H1 (cell line): ENCODE measurements around the gene SLC35D2. TPM values are rescaled to one million over a fixed set of nuclear protein-coding genes. Genes with fewer than 3 reads are reported as not detected.
A peak's percentile ranks its signal among the peaks of the same experiment; 100 is the strongest.

ENCODE experiments used
- CTCF ChIA-PET: fragments of 300-600 bp; sonication (Branson Sonifier 250); formaldehyde crosslinking; loops from one replicate; lab custom pipeline; 2021; ENCODE audit not compliant: partially characterized antibody; lab: Charles Lee
- POLR2A ChIA-PET: fragments of 300-600 bp; sonication (Branson Sonifier 250); formaldehyde crosslinking; loops from one replicate; lab custom pipeline; 2021; ENCODE audit warnings: inconsistent platforms; ENCODE audit not compliant: partially characterized antibody; lab: Charles Lee
- DNase-seq, 2 experiments: peaks; one replicate each; pipeline versions ENCODE4 v3.0.0 to v3.0.0-alpha.2; 2010 to 2022; ENCODE audit warnings: low spot score in 2 of 2, low read depth in 1 of 2, mixed read lengths in 1 of 2
- FAIRE-seq: peaks from 2 replicates; lab custom pipeline; 2011; peaks lifted over from hg19 to GRCh38; lab: Jason Lieb, UNC
- H2AFZ ChIP-seq: 2 replicates; pipeline ENCODE4 v1.8.1; 2012; ENCODE audit warnings: low read length, inconsistent platforms
- H2AK5ac ChIP-seq: 2 replicates; pipeline ENCODE4 v1.6.1; 2013; ENCODE audit warnings: low read depth, low read length
- H2BK120ac ChIP-seq: replicated peaks from 2 replicates; pipeline ENCODE3; 2013; ENCODE audit warnings: low read depth, low read length, inconsistent platforms
- H2BK12ac ChIP-seq: 2 replicates; pipeline ENCODE4 v1.6.1; 2013; ENCODE audit warnings: low read depth, low read length
- H2BK15ac ChIP-seq: 2 replicates; pipeline ENCODE4 v1.6.1; 2013; ENCODE audit warnings: low read length
- H2BK20ac ChIP-seq: 2 replicates; pipeline ENCODE4 v1.6.1; 2013; ENCODE audit warnings: low read length
- H2BK5ac ChIP-seq: 2 replicates; pipeline ENCODE4 v1.6.1; 2013; ENCODE audit warnings: low read depth, low read length
- H3K14ac ChIP-seq: 2 replicates; pipeline ENCODE4 v1.6.1; 2013; ENCODE audit warnings: inconsistent platforms; ENCODE audit not compliant: insufficient read length
- H3K18ac ChIP-seq: 2 replicates; pipeline ENCODE4 v1.6.1; 2013; ENCODE audit warnings: low read length; ENCODE audit errors: extremely low read depth
- H3K23ac ChIP-seq: 2 replicates; pipeline ENCODE4 v1.6.1; 2013; ENCODE audit warnings: inconsistent platforms; ENCODE audit not compliant: insufficient read length
- H3K23me2 ChIP-seq: 2 replicates; pipeline ENCODE4 v1.6.1; 2013; ENCODE audit warnings: low read depth, low read length
- H3K27ac ChIP-seq: 2 replicates; pipeline ENCODE4 v1.6.1; 2011; ENCODE audit warnings: low read depth, low read length, inconsistent platforms
- H3K27me3 ChIP-seq, 4 experiments: replicated peaks in 1 of 4; 1 replicate in 1 of 4; 2 replicates in 3 of 4; pipeline versions ENCODE4 v1.6.1 to v1.8.1; 2011 to 2013; ENCODE audit warnings: low read length in 3 of 4, mild to moderate bottlenecking in 3 of 4, inconsistent platforms in 2 of 4, mixed read lengths in 2 of 4, moderate library complexity in 1 of 4; ENCODE audit not compliant: control insufficient read depth in 3 of 4, insufficient read depth in 3 of 4; ENCODE audit errors: extremely low read depth in 1 of 4
- H3K36me3 ChIP-seq, 4 experiments: 2 replicates each; pipeline versions ENCODE4 v1.6.1 to v1.8.1; 2011 to 2013; ENCODE audit warnings: mild to moderate bottlenecking in 4 of 4, low read length in 3 of 4, moderate library complexity in 2 of 4, control low read depth in 1 of 4, inconsistent platforms in 1 of 4; ENCODE audit not compliant: insufficient read depth in 4 of 4, control insufficient read depth in 2 of 4
- H3K4ac ChIP-seq: replicated peaks from 2 replicates; pipeline ENCODE3; 2013; ENCODE audit warnings: low read length, low read depth, mixed read lengths, inconsistent platforms; ENCODE audit not compliant: insufficient read length
- H3K4me1 ChIP-seq, 4 experiments: replicated peaks in 1 of 4; 1 replicate in 1 of 4; 2 replicates in 3 of 4; pipeline versions ENCODE4 v1.6.1 to v1.8.1; 2011 to 2013; ENCODE audit warnings: low read length in 3 of 4, inconsistent platforms in 2 of 4, mixed read lengths in 1 of 4; ENCODE audit not compliant: insufficient read depth in 4 of 4, control insufficient read depth in 3 of 4
- H3K4me2 ChIP-seq, 2 experiments: 2 replicates each; pipeline versions ENCODE4 v1.6.1 to v1.8.1; 2011 to 2013; ENCODE audit warnings: low read depth in 2 of 2, low read length in 2 of 2, control low read depth in 1 of 2, inconsistent platforms in 1 of 2, mild to moderate bottlenecking in 1 of 2; ENCODE audit not compliant: insufficient read depth in 1 of 2
- H3K4me3 ChIP-seq, 4 experiments: fragments of 200-600, 300-600 bp in 1 of 4; sonication (generic), shearing (Covaris generic), sonication (Bioruptor Twin) in 1 of 4; 2 replicates each; pipeline versions ENCODE4 v1.5.1 to v1.8.1; 2011 to 2016; ENCODE audit warnings: low read length in 4 of 4, low read depth in 3 of 4, control low read depth in 2 of 4, inconsistent platforms in 2 of 4, mild to moderate bottlenecking in 2 of 4, mixed read lengths in 1 of 4, moderate library complexity in 1 of 4; ENCODE audit not compliant: insufficient read depth in 2 of 4; ENCODE audit errors: extremely low read depth in 1 of 4
- H3K56ac ChIP-seq: replicated peaks from 2 replicates; pipeline ENCODE3; 2013; ENCODE audit warnings: low read depth, mild to moderate bottlenecking, mixed read lengths, low read length, inconsistent platforms; ENCODE audit not compliant: insufficient read length
- H3K79me1 ChIP-seq: 2 replicates; pipeline ENCODE4 v1.6.1; 2013; ENCODE audit warnings: low read depth, low read length, control low read depth
- H3K79me2 ChIP-seq, 2 experiments: 2 replicates each; pipeline versions ENCODE4 v1.6.1 to v1.8.1; 2012 to 2013; ENCODE audit warnings: low read length in 2 of 2, mild to moderate bottlenecking in 2 of 2, inconsistent platforms in 1 of 2; ENCODE audit not compliant: insufficient read depth in 2 of 2, control insufficient read depth in 1 of 2
- H3K9ac ChIP-seq, 4 experiments: replicated peaks in 1 of 4; 1 replicate in 1 of 4; 2 replicates in 3 of 4; pipeline versions ENCODE4 v1.6.1 to v1.8.1; 2011 to 2013; ENCODE audit warnings: low read depth in 3 of 4, low read length in 3 of 4, control low read depth in 2 of 4, mild to moderate bottlenecking in 2 of 4, moderate library complexity in 2 of 4, inconsistent platforms in 1 of 4; ENCODE audit errors: extremely low read depth in 1 of 4
- H3K9me3 ChIP-seq, 2 experiments: 2 replicates each; pipeline versions ENCODE4 v1.6.1 to v1.8.1; 2012 to 2013; ENCODE audit warnings: mild to moderate bottlenecking in 2 of 2, moderate library complexity in 2 of 2, control low read depth in 1 of 2, inconsistent platforms in 1 of 2, low read depth in 1 of 2, low read length in 1 of 2, mixed read lengths in 1 of 2; ENCODE audit not compliant: insufficient read depth in 2 of 2
- H4K20me1 ChIP-seq, 2 experiments: replicated peaks in 1 of 2; 2 replicates each; pipeline versions ENCODE3 to v1.8.1; 2011 to 2013; ENCODE audit warnings: inconsistent platforms in 2 of 2, low read length in 2 of 2, mild to moderate bottlenecking in 1 of 2; ENCODE audit not compliant: insufficient read depth in 2 of 2, control insufficient read depth in 1 of 2
- H4K5ac ChIP-seq: 2 replicates; pipeline ENCODE4 v1.6.1; 2013; ENCODE audit warnings: low read length, low read depth, mixed read lengths, inconsistent platforms; ENCODE audit not compliant: insufficient read length
- H4K8ac ChIP-seq: 2 replicates; pipeline ENCODE4 v1.8.0; 2013; ENCODE audit warnings: mild to moderate bottlenecking, moderate library complexity, low read length, inconsistent platforms; ENCODE audit not compliant: insufficient read depth; ENCODE audit errors: extremely low read depth
- H4K91ac ChIP-seq: replicated peaks from 2 replicates; pipeline ENCODE3; 2013; ENCODE audit warnings: low read length, mixed read lengths, inconsistent platforms; ENCODE audit not compliant: insufficient read length
- CBX5 ChIP-seq: fragments of 300-800, 300-1000 bp; sonication (generic); IDR thresholded peaks from 2 replicates; pipeline ENCODE4 v1.7.1; 2016; ENCODE audit warnings: antibody characterized with exemption, low read length, low read depth
- SRF ChIP-seq: IDR thresholded peaks from 2 replicates; pipeline ENCODE4 v1.6.1; 2011; ENCODE audit warnings: mild to moderate bottlenecking, low read depth, low read length, moderate library complexity
- WGBS, 2 experiments: shearing (Covaris generic) in 1 of 2; methylation state at CpG; one replicate each; pipeline versions ENCODE4 v1.1.6 to v1.1.7; 2013 to 2015; ENCODE audit warnings: low lambda C conversion rate in 2 of 2, mixed read lengths in 2 of 2, inconsistent platforms in 1 of 2, low coverage in 1 of 2, missing lambda C conversion rate in 1 of 2; ENCODE audit not compliant: insufficient replicate concordance in 2 of 2, insufficient coverage in 1 of 2, insufficient read length in 1 of 2; ENCODE audit errors: extremely low coverage in 1 of 2, missing lambda C conversion rate in 1 of 2; 5-methylcytosine and 5-hydroxymethylcytosine counted together
- polyA plus RNA-seq, 7 experiments: library from polyadenylated mRNA; depleted of rRNA in 3 of 7; stranded (reverse) in 5 of 7; unstranded in 2 of 7; fragments of >200 nt in 5 of 7; fragments of 200-250 nt in 2 of 7; gene quantifications; 1 replicate in 5 of 7; 2 replicates in 1 of 7; 4 replicates in 1 of 7; pipeline versions ENCODE4 v1.2.1 to v1.2.3, GENCODE V29; 2011 to 2013; ENCODE audit warnings: missing spikeins in 2 of 7, mixed read lengths in 2 of 7
- total RNA-seq: library from RNA; stranded (reverse); fragmentation: NEBNext Ultra II Directional; extraction: Animal tissue kit (Norgen Biotek cat#: 25700); gene quantifications from 2 replicates; pipeline ENCODE4 v1.2.1, GENCODE V29; 2021

Gene SLC35D2
- total and polyA plus RNA-seq, 2 of the 8 experiments (the other 6 are each of a cell fraction or from before 2014, with no cell fraction given), result 9.6 to 11.5 TPM

GRCh38 chr9:96343515-96344360 lies 39.8 kb downstream of the SLC35D2 start:
- Histone ChIP-seq H3K4me1 (peaks cover 0 to 33% (median 17%) of the 10 kb centered on the region in 4 experiments; a peak in 6 of 7 replicates), H2AFZ (0 out of 2 replicates have a peak overlapping the region, but pooled peaks have one; percentile 9), H3K14ac (no peak overlapping the region), H3K36me3 (no peaks in the 10 kb centered on the region), H2BK12ac (no peak overlapping the region; the same call in 1 of the 2 replicates), H2BK20ac (peak overlapping the region; percentile 40; the same call in 1 of the 2 replicates), H3K23ac (no peak overlapping the region), H3K4ac (no peak overlapping the region), H3K4me2 (peak overlapping the region; percentile 11; a peak in 2 of 4 replicates), H3K9me3 (peaks cover 0 to 4% of the 10 kb centered on the region in 2 experiments; a peak in 3 of 4 replicates), H3K79me1 (no peaks in the 10 kb centered on the region), H3K79me2 (no peaks in the 10 kb centered on the region), H4K8ac (no peak overlapping the region), H4K5ac (peak overlapping the region; percentile 89), H3K27ac (peak overlapping the region; percentile 41), H2BK5ac (peak overlapping the region; percentile 28; the same call in 1 of the 2 replicates), H3K23me2 (no peaks in the 10 kb centered on the region), H2AK5ac (no peak overlapping the region), H2BK120ac (peak overlapping the region; percentile 85), H3K4me3 (peak overlapping the region in 1 of 4 experiments; percentile 5; a peak in 1 of 8 replicates), H3K9ac (no peak overlapping the region), H3K27me3 (no peaks in the 10 kb centered on the region), H3K56ac (no peak overlapping the region), H4K20me1 (no peaks in the 10 kb centered on the region), H4K91ac (peak overlapping the region; percentile 82), H2BK15ac (no peak overlapping the region), H3K18ac (peak overlapping the region; percentile 51)
- DNase-seq (no peak), FAIRE-seq (no peak)
- POLR2A ChIA-PET, result interaction anchor here (0.6 to 1.2 kb wide), 3 partner anchors 9 to 838 kb away, joined by 3 read pairs; no protein-coding TSS in a partner anchor
- 63% methylated on average over 5 of the region's 5 CpGs; no CpG with 5 or more reads in 1 of the 2 experiments for WGBS, 2 experiments
- CTCF ChIA-PET, result interaction anchor here (0.8 to 2.9 kb wide), 5 partner anchors 16 to 98 kb away, joined by 3 to 21 read pairs (median 4); no protein-coding TSS in a partner anchor
- TF ChIP-seq SRF (no peak), CBX5 (no peak)
